ENCODE measurements around the gene HS3ST4.

Gene HS3ST4

DNA sequence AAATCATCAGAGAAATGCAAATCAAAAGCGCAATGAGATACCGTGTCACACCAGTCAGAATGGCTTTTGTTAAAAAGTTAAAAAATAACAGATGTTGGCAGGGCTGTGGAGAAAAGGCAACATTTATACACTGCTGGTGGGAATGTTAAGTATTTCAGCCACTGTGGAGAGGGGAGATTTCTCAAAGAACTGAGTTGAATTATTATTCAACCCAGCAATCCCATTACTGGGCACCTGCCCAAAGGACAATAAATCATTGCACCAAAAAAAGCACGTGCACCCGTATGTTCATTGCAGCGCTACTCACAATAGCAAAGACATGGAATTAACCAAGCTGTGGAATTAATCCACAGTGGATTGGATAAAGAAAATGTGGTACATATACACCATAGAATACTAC is 204.7 kb downstream of the HS3ST4 start:
- DNase-seq (ENCODE audit: low read depth), result no peak

DNA sequence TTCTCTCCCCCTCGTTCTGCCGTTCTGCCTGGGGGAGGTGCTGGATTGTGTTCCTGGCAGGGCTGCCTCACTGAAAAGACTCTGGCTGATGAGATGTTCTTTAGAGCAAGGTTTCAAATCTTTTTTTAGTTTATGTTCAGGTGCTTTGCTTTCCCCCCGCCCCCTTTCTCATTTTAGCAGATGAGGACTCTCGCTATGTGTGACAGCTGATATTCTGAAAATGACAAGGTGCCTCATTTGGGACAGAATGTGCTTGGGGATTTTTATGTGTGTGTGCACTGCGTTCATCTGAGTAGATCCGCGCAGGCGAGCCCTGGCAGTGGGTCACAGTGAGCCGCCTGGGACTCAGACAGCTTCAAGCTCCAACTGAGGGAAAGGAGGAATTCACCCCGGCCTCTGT is 205.9 kb downstream of the HS3ST4 start:
- DNase-seq (ENCODE audit: low read depth), result no peak

DNA sequence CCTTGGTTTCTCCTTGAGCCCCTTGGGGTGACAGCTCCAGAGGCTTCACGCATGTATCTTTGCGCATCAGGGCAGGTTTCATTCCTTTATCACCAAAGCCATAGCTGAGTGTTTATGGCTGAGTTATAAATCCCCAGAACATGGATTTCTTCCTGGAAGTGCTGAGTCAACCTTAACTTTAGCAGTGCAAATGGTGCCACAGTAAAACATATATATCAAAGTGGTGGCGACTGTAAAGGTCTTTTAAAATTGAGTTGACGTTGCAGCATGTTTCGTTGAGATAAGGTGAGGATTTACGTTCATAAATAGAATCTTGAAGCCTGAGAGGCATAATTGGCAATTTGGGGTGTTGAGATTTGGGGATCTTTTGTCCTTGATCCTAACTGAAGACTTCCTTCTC is 214.1 kb downstream of the HS3ST4 start:
- DNase-seq (ENCODE audit: low read depth), result no peak

DNA sequence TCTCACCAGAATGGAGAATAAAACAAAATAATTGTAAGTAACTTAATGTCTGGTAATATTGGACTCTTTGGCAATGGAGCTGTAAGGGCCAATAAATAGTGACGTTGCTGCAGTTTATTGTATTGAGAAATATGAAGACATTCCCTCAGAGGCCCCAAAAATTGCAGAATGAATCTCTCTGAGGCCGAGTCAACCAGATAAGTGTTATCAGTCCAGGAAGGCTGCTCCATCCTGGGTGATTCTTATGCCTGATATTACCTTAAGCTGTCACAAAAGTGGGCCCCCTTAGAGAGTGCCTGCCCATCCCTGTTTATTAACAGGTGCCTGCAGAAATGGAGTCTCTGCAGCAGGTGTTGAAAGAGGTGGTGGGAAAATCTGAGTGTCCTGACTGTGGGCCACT is 219.2 kb downstream of the HS3ST4 start:
- DNase-seq (ENCODE audit: low read depth), result no peak

DNA sequence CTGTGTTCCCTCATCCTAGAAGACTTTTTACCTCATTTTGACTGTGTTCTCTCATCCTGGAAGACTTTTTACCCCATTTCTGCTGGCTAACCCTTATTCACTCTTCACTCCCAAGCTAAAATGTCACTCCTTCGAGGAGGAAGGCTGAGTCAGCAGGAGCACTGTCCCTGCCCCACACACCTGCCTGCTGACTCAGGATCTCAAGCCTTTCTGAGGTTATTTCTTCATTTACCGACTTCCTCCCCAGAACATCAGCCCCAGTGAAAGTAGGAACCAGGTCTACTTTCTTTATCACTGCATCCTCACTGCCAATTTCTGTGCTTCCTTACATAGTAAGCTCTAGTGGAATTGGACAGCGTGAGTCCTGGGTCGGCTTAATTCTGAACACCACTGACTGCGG is 220.6 kb downstream of the HS3ST4 start:
- DNase-seq (ENCODE audit: low read depth), result no peak

DNA sequence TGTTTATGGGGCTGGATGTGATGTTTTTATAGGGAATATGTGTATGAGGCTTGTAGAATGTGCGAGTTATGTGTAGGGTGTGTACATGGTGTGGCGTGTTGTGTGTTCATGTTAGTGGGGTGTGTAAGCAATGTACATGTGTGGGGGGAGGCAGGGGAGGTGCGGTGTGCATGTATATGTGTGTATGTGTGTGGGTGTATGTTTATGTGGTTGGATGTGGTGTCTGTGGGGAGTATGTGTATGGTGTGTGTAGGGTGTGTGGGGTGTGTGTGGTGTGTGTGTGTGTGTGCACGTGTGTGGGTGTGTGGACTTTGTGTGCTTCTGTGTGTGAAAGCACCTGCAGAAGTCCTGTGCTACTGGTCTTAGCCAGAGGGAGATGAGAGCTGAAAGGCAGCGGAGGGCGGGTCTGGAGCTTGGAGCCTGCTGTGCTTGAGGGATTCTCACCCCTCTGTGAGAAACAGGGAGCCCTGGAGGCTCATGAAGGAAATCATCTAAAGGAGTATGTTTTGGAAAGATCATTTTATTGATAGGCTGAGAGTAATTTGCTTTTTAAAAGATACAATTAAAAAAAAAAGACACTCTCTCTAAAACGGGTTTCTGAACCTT is 222.7 kb downstream of the HS3ST4 start:
- no peak for DNase-seq (ENCODE audit: low read depth)

DNA sequence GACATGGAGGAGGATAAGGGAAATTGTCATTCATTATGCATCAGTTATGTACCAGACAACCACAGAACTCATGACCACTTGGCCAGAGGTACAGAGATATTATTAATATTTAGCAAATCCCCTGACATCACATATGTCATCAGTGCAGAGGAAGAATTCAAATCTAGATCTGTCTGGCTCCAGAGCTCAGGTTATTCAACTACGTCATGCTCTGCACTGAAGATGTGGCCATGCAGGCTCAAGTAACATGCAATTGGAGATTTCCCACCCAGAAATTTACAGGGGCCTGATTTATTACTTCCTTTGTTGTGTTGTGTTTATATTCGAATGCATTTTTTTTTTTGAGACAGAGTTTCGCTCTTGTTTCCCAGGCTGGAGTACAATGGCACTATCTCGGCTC is 224.3 kb downstream of the HS3ST4 start:
- DNase-seq (ENCODE audit: low read depth), result no peak

DNA sequence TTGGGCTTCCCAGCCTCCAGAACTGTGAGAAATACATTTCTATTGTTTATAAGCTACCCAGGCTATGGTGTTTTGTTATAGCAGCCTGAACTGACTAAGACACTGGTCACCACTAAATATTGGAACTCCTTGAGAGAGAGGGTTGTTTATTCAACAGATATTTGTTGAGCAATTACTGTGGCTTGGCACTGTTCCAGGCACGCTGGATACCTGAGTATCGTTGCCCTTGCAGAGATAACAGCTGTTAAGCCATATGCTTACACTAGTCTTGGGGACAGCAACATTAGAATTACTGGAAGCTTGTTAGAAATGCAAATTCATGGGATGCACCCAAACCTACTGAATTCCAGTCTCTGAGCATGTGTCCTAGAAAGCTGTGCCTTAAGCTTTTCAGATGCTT is 230.7 kb downstream of the HS3ST4 start:
- no peak for DNase-seq (ENCODE audit: low read depth)

DNA sequence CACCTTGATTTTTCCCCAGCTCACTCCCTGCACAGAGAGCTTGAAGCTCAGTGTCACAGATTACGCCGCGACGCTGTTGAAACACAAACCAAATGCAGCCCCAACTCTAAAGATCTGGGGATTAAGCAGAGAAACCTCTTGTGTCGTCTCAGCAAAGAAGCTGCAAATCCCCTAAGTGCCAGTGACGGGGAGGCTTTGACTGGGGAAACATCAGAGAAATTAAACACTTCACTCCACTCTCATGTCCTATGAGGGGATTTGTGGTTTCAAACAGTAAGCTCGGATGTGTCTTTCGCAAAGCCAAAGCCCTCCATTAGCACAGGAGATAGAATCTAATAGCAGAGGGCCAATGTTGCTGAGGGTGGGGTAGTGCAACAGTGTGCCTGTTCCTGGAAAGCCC is 233.7 kb downstream of the HS3ST4 start:
- no peak for DNase-seq (ENCODE audit: low read depth)

DNA sequence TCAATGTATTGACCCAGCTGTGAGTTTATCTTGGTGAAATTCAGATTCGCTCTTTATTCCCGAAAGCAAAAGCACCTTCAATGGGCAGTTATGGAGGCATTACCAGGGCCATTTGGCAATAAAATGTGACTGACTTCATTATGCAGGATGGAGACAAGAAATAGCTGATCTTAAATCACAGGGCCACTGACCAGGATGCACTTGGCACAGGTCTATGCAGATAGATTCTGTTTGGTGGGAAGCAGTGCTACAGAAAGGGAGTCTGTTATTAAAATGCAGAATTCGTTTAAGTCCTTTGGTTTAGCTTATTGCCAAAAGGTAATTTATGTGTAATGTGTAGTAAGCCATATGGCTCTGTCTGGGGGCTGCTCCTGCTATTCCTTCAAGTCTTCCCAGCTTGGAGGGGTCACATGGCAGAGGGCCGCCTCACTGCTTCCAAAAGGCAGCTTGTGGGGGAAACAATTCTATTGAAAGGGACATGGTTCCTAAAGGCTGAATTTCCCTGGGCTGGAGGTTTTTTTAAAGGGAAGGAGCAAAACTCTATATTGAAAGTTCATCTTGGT is 239.8 kb downstream of the HS3ST4 start:
- DNase-seq (ENCODE audit: low read depth), result no peak

DNA sequence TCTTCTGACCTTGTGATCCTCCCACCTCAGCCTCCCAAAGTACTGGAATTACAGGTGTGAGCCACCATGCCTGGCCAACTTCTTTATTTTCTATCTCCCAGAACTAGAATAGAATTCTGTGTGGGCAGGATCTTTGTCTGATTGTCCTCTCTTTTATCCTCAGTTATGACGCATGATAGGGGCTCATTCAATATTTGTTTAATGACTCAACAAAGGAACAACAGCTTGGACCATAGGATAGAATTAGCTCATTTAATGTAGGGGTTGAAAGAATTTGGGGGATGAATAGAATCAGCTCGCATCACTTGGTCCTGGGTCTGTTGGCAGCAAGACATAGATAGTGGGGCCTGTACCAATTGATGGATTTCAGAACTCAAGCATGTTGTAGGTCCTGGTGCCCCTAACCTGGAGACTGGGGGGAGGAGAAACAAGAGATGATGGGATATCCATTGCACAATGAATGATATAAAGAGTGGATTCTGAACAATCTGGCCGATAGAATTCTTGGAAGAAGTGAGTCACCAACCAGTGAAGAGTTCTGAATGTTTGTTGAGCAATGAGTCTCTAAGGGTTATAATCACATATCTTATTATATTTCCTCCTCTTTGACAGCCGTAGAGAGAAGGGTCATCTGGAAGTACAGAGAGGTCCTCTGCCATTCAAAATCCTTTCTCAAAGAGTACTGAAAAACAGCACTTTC is 250.2 kb downstream of the HS3ST4 start:
- no peak for DNase-seq (ENCODE audit: low read depth)

DNA sequence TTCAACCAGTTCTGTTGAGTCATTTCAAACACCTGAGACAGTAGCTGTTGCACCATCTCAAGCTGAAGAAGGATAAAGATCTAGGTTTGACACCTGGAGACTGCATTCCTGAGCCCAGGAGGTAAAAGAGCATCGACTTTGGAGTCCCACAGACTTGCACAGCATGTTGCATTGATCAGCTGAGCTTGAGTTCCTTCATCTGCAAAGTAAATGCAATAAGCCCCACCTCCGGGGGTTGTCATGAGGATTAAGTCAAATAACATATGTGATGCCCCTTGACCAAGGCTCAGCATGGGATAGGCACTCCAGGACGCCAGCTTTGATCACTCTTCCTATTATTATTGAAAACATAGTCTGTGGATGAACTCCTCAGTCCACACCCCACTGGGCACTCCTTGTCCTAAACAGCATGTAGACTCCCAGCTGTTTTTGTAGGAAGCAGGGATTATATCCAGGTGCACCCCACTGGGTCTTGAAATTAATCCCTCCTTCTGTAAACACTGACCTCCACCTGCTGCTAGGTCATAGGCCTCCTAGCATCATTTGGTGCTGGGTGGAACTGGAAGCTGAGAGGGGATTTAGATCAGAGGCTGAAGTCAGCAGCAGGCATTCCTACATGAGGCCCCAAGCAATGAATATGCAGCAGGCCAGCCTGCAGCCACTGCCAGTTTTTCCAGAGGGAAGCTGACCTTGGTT is 259.0 kb downstream of the HS3ST4 start:
- DNase-seq (ENCODE audit: low read depth), result no peak

DNA sequence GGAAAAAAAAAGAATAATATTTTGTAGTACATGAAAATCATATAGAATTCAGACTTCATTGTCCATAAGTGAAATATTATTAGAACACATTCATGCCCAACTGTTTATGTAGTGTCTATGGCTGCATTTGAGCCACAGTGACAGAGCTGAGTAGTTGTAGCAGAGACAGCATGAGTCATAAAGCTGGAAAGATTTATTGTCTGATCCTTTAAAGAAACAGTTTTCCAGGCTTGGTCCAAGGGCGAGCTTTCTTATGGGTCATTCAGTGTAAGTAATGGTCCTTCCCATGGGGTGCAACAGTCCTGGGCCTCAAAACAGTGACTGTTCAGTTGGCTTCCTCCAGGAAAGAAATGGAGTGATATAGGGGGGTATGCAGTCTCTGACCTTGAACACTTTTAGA is 260.2 kb downstream of the HS3ST4 start:
- no peak for DNase-seq (ENCODE audit: low read depth)

DNA sequence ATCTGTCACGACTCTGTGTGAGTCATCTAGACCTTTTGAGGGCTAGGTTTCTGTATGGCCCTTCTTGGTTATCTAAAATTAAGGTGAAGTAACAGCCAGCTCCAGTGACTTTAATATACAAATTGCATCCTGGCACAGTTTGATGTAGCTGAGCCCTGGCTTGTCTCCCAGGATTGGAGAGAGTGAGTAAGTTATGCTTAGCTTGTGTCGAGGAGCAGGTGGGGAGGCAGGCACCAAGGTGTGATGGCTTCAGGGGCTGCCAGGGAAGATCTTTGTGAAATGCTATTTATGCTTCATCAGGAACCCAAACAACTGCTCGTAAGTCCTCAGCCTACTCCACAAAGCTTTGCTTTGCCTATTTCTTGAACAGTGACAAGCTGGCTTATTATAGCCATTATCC is 261.2 kb downstream of the HS3ST4 start:
- no peak for DNase-seq (ENCODE audit: low read depth)

DNA sequence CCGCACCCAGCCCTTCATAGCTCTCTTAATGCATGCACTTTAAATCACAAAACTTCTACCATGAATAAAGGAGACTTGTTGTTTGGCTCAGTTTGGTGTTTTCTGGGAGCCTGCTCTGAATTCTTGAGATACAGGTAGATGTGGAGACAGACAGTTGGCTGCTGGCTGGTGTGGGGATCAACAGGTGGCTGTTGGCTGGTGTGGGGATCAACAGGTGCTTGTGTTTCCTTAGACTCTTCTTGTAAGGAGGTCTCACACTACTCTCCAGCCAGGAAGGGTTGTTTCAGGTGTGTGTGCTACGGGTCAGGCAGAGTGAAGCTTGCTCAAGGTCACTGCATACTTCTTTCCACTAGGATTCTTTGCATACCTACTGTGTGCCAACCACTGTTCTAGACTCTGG is 265.9 kb downstream of the HS3ST4 start:
- DNase-seq (ENCODE audit: low read depth), result no peak

DNA sequence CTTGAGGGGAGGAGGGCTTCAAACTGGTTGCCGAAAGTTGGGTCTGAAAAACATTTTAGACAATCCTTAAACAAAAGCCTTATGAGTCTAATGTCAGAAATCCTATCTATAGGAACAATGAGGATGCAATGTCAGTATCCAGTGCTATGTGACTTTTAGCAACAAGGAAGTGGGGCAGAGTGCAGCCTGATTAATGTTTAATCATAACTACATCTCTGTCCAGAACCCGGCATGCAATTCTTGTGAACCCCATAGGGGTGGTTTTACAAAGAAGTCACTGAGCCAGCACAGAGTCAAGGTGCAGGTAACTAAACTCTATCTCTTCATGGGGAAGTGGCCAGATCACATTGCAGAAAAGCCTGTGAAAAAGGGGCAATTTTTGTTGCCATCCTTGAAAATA is 267.5 kb downstream of the HS3ST4 start:
- DNase-seq (ENCODE audit: low read depth), result no peak

DNA sequence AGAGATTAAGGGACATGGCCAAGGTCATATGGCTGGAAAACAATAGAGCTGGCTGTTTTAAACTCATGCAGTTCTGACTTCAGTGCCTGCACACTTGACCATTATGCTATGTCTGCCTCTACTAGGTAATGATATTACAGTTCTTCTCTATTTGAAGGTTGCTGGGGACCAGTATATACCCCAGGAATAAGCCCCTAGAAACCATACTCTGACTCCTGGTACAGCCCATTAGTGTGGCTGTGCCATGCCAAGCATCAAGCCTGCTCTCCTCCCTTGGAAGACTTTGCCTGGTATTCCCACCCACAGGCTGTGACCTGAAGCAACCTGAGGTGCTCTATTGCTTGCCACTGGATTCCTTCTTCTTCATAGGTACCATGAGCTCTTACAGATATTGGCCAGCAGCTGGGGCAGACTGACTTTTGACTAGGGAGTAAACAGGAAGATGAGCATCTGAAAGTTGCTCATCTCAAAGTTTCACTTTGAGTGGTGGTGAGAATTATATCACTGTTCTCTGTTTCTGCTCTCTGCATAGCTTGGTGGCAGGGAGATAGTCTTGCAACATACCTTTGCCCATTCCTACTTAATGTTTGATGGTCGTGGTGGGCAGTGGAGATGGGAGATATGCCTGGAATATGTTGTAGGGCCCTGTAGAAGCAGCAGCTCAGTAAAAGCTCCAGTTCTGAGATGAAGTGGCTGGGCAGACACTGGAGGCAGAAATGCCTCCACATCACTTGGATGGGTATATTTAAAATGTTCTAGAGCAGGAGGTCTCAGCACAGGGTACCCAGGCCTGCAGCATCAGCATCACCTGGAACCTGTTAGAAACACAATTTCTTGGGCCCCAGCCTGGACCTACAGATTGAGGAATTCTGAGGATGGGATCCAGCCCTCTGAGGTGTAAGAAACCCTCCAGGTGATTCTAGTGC is 274.7 kb downstream of the HS3ST4 start:
- DNase-seq (ENCODE audit: low read depth), result peak; percentile 2

DNA sequence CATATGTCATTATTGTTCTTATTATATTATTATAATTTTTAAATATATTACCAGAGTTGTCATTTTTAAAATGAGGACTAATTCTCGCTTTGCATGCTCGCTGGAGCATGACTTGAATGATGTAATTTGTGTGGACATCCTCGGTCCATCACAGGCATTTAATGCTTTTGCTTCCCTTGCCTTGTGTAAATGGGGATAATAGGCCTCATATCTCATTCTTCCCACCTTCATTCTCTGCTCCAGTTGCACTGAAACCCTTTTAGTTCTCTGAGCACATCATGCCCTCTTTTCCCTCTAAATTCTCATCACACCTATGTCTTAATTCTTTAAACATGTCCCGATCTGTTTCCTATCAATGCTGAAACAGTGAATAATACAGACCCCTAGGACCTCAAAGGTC is 285.4 kb downstream of the HS3ST4 start:
- DNase-seq (ENCODE audit: low read depth), result no peak

DNA sequence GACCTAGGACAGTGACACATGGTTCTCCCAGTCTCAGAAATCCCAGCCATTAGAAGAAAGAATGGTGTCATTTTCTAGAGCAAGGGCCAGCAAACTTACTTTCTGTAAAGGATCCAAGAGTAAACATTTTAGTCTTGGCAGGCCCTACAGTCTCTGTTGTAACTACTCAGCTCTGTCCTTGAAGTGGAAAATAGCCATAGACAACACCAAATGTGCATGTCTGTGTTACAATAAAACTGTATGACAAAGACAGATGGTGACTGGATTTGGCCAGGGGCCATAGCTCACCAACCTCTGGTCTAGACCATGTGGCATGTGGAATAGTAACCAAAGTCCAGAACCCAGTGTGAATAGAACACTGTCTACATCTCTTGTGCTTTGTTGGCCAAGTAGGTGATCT is 286.5 kb downstream of the HS3ST4 start:
- no peak for DNase-seq (ENCODE audit: low read depth)

DNA sequence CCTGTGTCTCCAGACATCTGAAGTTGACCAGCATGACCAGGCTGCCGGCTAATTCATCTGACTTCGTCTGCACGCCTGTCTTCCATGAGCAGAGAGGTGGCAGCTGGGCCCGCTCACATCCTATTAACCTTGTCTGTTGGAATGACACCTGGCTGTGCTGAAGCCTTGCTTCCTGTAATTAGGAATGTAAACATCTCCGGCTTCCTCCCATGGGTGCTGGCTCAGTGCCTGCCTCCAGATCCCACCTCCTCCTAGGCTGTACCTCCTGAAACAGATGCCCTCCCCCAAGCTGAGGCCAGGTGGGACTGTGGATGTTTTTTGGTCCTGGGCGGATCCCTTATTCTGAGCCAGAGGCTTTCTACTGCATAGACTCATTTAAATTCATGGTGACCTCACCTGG is 296.3 kb downstream of the HS3ST4 start:
- DNase-seq (ENCODE audit: low read depth), result no peak

DNA sequence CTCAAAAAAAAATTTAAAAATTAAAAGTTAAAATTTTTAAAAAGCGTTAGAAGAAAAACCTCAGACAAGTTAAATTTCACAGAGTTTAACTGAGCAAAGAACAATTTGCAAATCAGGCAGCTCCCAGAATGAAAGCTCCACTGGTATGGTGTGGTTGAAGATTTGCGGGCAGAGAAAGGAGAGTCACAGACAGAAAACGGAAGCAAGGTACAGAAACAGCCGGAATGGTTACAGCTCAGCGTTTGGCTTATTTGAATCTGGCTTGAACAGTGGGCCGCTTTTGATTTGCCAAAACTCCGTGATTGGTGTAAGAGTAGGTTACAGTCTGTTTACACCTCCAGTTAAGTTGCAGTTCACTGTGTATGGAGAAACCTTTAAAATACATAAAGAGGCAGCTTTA is 297.1 kb downstream of the HS3ST4 start:
- no peak for DNase-seq (ENCODE audit: low read depth)

DNA sequence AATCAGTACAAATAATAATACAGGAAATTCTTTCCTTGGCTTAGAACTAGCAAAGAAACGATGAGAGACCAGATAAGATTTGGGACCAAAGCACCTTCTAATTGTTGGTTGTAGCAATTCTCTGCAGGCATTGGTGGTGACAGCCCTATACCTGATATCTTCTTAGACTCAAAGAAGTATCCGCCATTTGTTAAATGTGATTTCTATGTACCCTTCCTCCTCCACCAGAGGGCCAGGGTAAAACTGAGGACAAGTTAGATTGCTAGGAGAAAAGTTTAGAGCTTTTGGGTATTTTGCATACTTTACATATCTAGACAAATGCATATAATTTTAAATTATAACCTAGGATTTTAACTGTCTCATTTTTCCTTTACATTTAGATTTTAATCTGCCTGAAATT is 304.3 kb downstream of the HS3ST4 start:
- DNase-seq (ENCODE audit: low read depth), result no peak

All from activated T-cell treated with anti-CD3 and anti-CD28 coated beads for 24 hours (primary cell).